Transverse colon (tissue), 4 donors: ENCODE results near the gene DISC1. TPM values are rescaled to one million over a fixed set of nuclear protein-coding genes. Genes with fewer than 3 reads are reported as not detected.

Source experiments
- DNase-seq: peaks from one replicate; pipeline ENCODE4 v3.0.0-alpha.2; 2019
- H3K27ac ChIP-seq, 4 donors: fragments of 200-600 bp; sonication (generic); 2 replicates each; pipeline ENCODE4 v1.5.1; 2016 to 2018; ENCODE audit warnings: inconsistent platforms in 4 of 4
- H3K27me3 ChIP-seq: fragments of 200-600 bp; sonication (generic); 2 replicates; pipeline ENCODE4 v1.5.1; 2017; ENCODE audit warnings: inconsistent platforms
- H3K36me3 ChIP-seq, 4 donors: fragments of 200-600 bp; sonication (generic); 2 replicates each; pipeline ENCODE4 v1.5.1; 2017 to 2019; ENCODE audit warnings: inconsistent platforms in 4 of 4
- H3K4me1 ChIP-seq, 4 donors: fragments of 200-600 bp; sonication (generic); 2 replicates each; pipeline ENCODE4 v1.5.1; 2017 to 2020; ENCODE audit warnings: inconsistent platforms in 4 of 4
- H3K4me3 ChIP-seq, 4 donors: fragments of 200-600 bp; sonication (generic); 1 replicate in 1 of 4; 2 replicates in 3 of 4; pipeline versions ENCODE4 v1.5.1 to v1.6.1; 2017 to 2019; ENCODE audit warnings: inconsistent platforms in 4 of 4
- H3K9me3 ChIP-seq, 2 donors: fragments of 200-600 bp; sonication (generic); 2 replicates each; pipeline ENCODE4 v1.5.1; 2017 to 2019; ENCODE audit warnings: inconsistent platforms in 2 of 2
- CTCF ChIP-seq, 5 experiments: fragments of 200-600 bp in 3 of 5; fragments of 450-650 bp in 2 of 5; sonication (generic) in 3 of 5; IDR thresholded peaks; 1 replicate in 2 of 5; 2 replicates in 3 of 5; pipeline ENCODE4 v1.5.1; 2016 to 2017; ENCODE audit warnings: antibody characterized with exemption in 5 of 5, inconsistent platforms in 3 of 5, mild to moderate bottlenecking in 2 of 5, moderate library complexity in 1 of 5
- EP300 ChIP-seq: sonication (generic); formaldehyde crosslinking; IDR thresholded peaks from one replicate; pipeline ENCODE4 v1.6.1; 2017; ENCODE audit warnings: antibody characterized with exemption, low read depth
- POLR2A ChIP-seq: fragments of 450-650 bp; IDR thresholded peaks from one replicate; pipeline ENCODE4 v1.6.1; 2016; ENCODE audit warnings: antibody characterized with exemption, mild to moderate bottlenecking, moderate library complexity
- POLR2AphosphoS5 ChIP-seq, 3 donors: sonication (generic); formaldehyde crosslinking; IDR thresholded peaks; one replicate each; pipeline ENCODE4 v1.6.1; 2016; ENCODE audit warnings: antibody characterized with exemption in 3 of 3
- WGBS, 2 donors: methylation state at CpG; one replicate each; pipeline ENCODE4 v1.1.5; 2018; ENCODE audit warnings: low coverage in 1 of 2; 5-methylcytosine and 5-hydroxymethylcytosine counted together
- in situ Hi-C, 4 donors: fragments of 200-750 bp; cut with MboI; loops; one replicate each; pipeline versions ENCODE4 v1.15.0 to v1.15.1; 2017; ENCODE audit warnings: low sequenced_read_pairs in 3 of 4, low pct_ligation_motif_present in 1 of 4, low pct_unique_long_range_greater_than_20kb in 1 of 4
- intact Hi-C: fragments of 100-400 bp; cut with DNase I; formaldehyde crosslinking; loops from one replicate; pipeline ENCODE4 v1.15.1; 2023; ENCODE audit warnings: low total_unique reads
- total RNA-seq, 4 donors: library from RNA; depleted of rRNA; stranded (reverse); fragments of >200 nt; gene quantifications; one replicate each; pipeline ENCODE4 v1.1.0, GENCODE V29; 2016

The DISC1 gene
- total RNA-seq, 4 donors from 2014 or later = 7.8 to 20.3 (median 11.5) TPM

- intact Hi-C loops = no loop called here
- TF ChIP-seq POLR2AphosphoS5 (IDR thresholded peaks at IDR 0.05) (no peak), POLR2A (no peak), EP300 (no peak), CTCF (IDR thresholded peaks at IDR 0.05) (no peak)
Measured at GRCh38 chr1:231808990-231809389, 182.4 kb downstream of the DISC1 start.

DNA sequence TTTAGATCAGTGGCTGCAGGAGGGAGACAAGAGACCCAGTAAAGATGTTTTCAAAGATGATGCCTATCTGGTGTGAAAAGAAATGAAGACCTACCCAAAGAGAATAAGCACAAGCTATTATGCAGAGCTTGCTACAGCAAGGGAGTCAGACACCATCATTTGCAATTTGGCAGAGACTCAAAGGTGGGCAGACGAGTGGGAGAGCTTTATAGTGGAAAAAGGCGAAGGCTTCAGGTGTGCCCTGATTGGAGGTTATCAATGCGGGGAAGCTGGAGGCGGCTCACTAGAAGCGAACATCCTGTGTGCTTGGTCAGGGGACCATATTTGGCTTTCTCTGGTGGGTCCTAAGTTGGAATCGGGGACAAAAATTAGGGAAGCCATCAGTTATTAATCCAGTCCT, 183.8 kb downstream of the DISC1 start:
- DNase-seq = no peak
- Histone ChIP-seq H3K27me3 (no peaks in the 10 kb centered on the region), H3K4me1 (no peaks in the 10 kb centered on the region), H3K27ac (no peak overlapping the region), H3K36me3 (no peaks in the 10 kb centered on the region), H3K9me3 (no peaks in the 10 kb centered on the region), H3K4me3 (no peak overlapping the region)
- WGBS, 2 donors = 89% methylated on average over 6 of the region's 6 CpGs; no CpG with 5 or more reads in 1 of the 2 donors
- intact Hi-C loops = no loop called here
- TF ChIP-seq POLR2AphosphoS5 (IDR thresholded peaks at IDR 0.05) = no peak
- no peak for TF ChIP-seq POLR2A
- no peak for TF ChIP-seq EP300
- TF ChIP-seq CTCF (IDR thresholded peaks at IDR 0.05) = no peak
- in situ Hi-C loops = no loop called here

More at GRCh38 chr1:231808990-231809389, 182.4 kb downstream of the DISC1 start:
- Histone ChIP-seq H3K4me3 (no peak overlapping the region), H3K27ac (no peak overlapping the region), H3K36me3 (no peaks in the 10 kb centered on the region), H3K9me3 (no peaks in the 10 kb centered on the region), H3K4me1 (no peaks in the 10 kb centered on the region), H3K27me3 (no peaks in the 10 kb centered on the region)
- in situ Hi-C loops = no loop called here
- no peak for DNase-seq
- 20 to 71% methylated on average over 1 to 2 of the region's 2 CpGs for WGBS, 2 donors

DNA sequence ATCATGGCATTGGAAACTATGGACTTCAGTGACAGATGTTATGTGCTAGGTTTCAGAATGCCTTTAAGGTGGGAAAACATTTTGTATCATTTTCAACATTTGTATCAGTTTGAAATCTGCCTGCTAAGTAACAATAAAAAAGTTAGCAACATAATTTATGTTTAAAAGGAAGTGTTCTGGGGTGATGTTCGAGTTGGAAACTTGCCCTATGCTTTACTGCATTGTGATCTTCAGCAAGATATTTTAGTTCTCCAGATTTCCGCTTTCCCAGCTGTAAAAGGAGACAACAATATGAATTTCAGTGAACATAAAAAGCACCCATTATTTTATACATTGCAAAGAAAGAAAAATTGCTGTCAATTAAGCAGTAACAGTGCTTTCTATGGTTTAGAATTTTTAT, 187.4 kb downstream of the DISC1 start:
- Histone ChIP-seq H3K4me1 (no peaks in the 10 kb centered on the region), H3K27me3 (no peaks in the 10 kb centered on the region), H3K36me3 (no peaks in the 10 kb centered on the region), H3K9me3 (no peaks in the 10 kb centered on the region), H3K4me3 (no peak overlapping the region), H3K27ac (no peak overlapping the region)
- DNase-seq = no peak
- TF ChIP-seq EP300 (no peak), CTCF (IDR thresholded peaks at IDR 0.05) (no peak), POLR2A (no peak), POLR2AphosphoS5 (IDR thresholded peaks at IDR 0.05) (no peak)
- in situ Hi-C loops (no loop called here), intact Hi-C loops (no loop called here)
- WGBS, 2 donors = 32 to 44% methylated on average over 2 of the region's 2 CpGs

DNA sequence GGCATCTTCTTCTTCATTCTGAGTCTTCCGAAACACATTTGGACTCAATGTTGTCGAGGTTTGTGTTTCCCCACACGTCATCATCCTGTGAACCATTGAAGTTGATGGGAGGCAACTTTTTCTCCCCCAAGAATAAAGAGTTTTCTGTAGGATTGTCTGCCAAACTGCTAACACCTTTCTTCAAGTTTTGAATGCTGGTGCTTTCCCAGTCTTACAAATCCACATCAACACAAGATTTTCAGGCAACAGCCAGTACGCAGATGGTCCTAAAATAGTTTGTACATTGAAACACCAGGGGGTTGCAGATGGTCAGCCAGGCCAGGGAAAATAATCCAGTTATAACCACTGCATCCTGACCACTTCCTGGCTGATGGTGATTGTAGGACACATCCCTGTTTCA, 187.9 kb downstream of the DISC1 start:
- no peak for DNase-seq
- no peaks in the 10 kb centered on the region for H3K36me3 ChIP-seq
- H3K4me1 ChIP-seq = no peaks in the 10 kb centered on the region
- no peaks in the 10 kb centered on the region for H3K9me3 ChIP-seq
- in situ Hi-C loops = no loop called here
- 56 to 77% methylated on average over 3 to 4 of the region's 4 CpGs for WGBS, 2 donors
- no peaks in the 10 kb centered on the region for H3K27me3 ChIP-seq
- intact Hi-C loops = no loop called here
- no peak overlapping the region for H3K27ac ChIP-seq
- TF ChIP-seq CTCF (IDR thresholded peaks at IDR 0.05) (no peak), POLR2A (no peak), POLR2AphosphoS5 (IDR thresholded peaks at IDR 0.05) (no peak), EP300 (no peak)
- no peak overlapping the region for H3K4me3 ChIP-seq
